NT2/D1 (cell line): ENCODE data around the gene GHITM.

Source experiments
- SUZ12 ChIP-seq: IDR thresholded peaks from 2 replicates; pipeline ENCODE4 v1.6.1; 2011; ENCODE audit not compliant: insufficient read length, insufficient read depth; ENCODE audit errors: extremely low read depth
- YY1 ChIP-seq: IDR thresholded peaks from 2 replicates; pipeline ENCODE4 v1.6.1; 2011; ENCODE audit not compliant: insufficient read length, insufficient read depth
- ZNF274 ChIP-seq: IDR thresholded peaks from 2 replicates; pipeline ENCODE4 v1.6.1; 2011; ENCODE audit warnings: mild to moderate bottlenecking, low read depth, low read length

- TF ChIP-seq YY1 (no peak), SUZ12 (no peak), ZNF274 (no peak)
These were observed 1.5 kb upstream of the GHITM start for GRCh38 chr10:84137811-84138210.
